NCI-H526 (cell line): ENCODE data around the gene NTRK1.
"Not testable (repeated sequence)": the region's sequence is repeated elsewhere in the genome, so short reads cannot be mapped to it uniquely, and the experiment has no call there.

Experiments used
- DNase-seq, 2 experiments: peaks; one replicate each; lab custom pipeline; 2025; lab: John Stamatoyannopoulos, UW

NTRK1 gene

GRCh38 chr1:156913809-156914387 lies 53.2 kb downstream of the NTRK1 start:
- no peak for DNase-seq

- no peak for DNase-seq
Measured at GRCh38 chr1:156914440-156914856, 53.8 kb downstream of the NTRK1 start.

GRCh38 chr1:156920233-156921052 lies 59.8 kb downstream of the NTRK1 start, which contains the start of gene LRRC71:
Gene LRRC71 (plus strand): TSS chr1:156920632. CDS start chr1:156920804, 172 bp downstream.
- DNase-seq: peak; percentile 83 to 98

GRCh38 chr1:156921053-156921529 lies 60.4 kb downstream of the NTRK1 start:
- DNase-seq: no peak

GRCh38 chr1:156922986-156923669 lies 62.5 kb downstream of the NTRK1 start:
- DNase-seq: peak in 1 of 2 experiments; percentile 70

GRCh38 chr1:156923670-156924477 lies 63.2 kb downstream of the NTRK1 start:
- peak in 1 of 2 experiments; percentile 53 for DNase-seq

- no peak for DNase-seq
Measured at GRCh38 chr1:156924478-156925153, 64.0 kb downstream of the NTRK1 start.

- DNase-seq: no peak
Measured at GRCh38 chr1:156925154-156926010, 64.7 kb downstream of the NTRK1 start.

GRCh38 chr1:156926175-156926574 lies 65.5 kb downstream of the NTRK1 start:
- DNase-seq: no peak

- DNase-seq: not testable (repeated sequence)
Measured at GRCh38 chr1:156926695-156927094, 66.0 kb downstream of the NTRK1 start.

GRCh38 chr1:156927215-156928042 lies 66.8 kb downstream of the NTRK1 start:
- peak; percentile 84 to 97 for DNase-seq

GRCh38 chr1:156928043-156928602 lies 67.5 kb downstream of the NTRK1 start:
- DNase-seq: peak in 1 of 2 experiments; percentile 78

- no peak for DNase-seq
Measured at GRCh38 chr1:156929596-156930238, 69.1 kb downstream of the NTRK1 start.

- DNase-seq: no peak
Measured at GRCh38 chr1:156930483-156930882, 69.8 kb downstream of the NTRK1 start.
